IPS-18a (cell line): ENCODE results near the gene SOCS1.

ENCODE experiments used
- H3K27ac ChIP-seq: one replicate; pipeline ENCODE4 v1.5.1; 2013; ENCODE audit warnings: low read length
- H3K27me3 ChIP-seq: one replicate; pipeline ENCODE4 v1.6.1; 2013; ENCODE audit warnings: mild to moderate bottlenecking, low read length; ENCODE audit not compliant: control insufficient read depth, insufficient read depth
- H3K36me3 ChIP-seq: one replicate; pipeline ENCODE4 v1.6.1; 2013; ENCODE audit warnings: low read depth, low read length; ENCODE audit not compliant: control insufficient read depth
- H3K4me1 ChIP-seq: one replicate; pipeline ENCODE4 v1.6.1; 2013; ENCODE audit warnings: low read depth, low read length; ENCODE audit not compliant: control insufficient read depth
- H3K4me3 ChIP-seq: one replicate; pipeline ENCODE4 v1.5.1; 2013; ENCODE audit warnings: low read length
- H3K9ac ChIP-seq: one replicate; pipeline ENCODE4 v1.6.1; 2013; ENCODE audit warnings: mild to moderate bottlenecking, low read length, moderate library complexity
- H3K9me3 ChIP-seq: one replicate; pipeline ENCODE4 v1.6.1; 2013; ENCODE audit warnings: low read depth, low read length; ENCODE audit not compliant: control insufficient read depth

Gene SOCS1

DNA sequence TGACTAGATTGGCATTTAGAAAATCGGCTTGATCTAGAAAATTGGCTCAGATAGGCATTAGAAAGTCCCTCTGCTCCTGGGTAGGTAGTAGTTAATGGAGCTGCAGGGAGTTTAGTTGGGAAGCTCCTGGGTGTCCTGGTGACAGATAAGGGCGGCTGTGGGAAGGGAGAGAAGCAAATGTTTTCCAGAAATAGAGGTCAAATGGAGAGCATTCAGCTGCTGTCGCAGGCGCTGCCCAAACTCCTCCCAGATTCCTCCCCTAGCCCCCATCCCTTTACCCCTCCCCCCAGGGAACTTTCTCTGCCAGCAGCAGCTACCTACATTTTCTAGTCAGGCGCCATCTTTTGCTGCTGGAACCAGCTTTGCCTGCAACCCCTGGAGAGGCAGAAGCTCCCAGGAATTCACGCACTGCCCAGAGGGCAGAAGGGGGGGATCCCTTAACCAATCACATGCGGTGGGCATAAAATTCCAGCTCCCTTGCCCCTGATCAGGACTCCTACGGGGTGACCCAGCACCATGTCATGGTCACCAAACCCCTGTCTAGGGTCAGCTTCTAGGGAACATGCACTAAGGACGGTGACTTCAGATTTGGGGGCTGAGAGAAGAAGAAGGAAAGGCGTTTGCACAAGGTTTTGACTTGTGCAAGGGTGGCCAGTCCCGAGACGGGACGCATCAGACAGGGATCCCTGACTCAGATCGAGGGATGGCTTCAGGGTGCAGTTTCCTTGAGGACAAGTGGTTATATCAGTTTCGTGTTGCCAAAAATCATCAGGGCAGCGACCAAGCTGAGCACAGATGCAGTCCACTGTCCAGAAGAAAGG lies 43.8 kb downstream of the SOCS1 start:
- Histone ChIP-seq H3K9me3 (no peaks in the 10 kb centered on the region), H3K27ac (no peak overlapping the region), H3K27me3 (no peaks in the 10 kb centered on the region), H3K4me1 (no peaks in the 10 kb centered on the region), H3K4me3 (no peak overlapping the region), H3K9ac (no peak overlapping the region), H3K36me3 (no peaks in the 10 kb centered on the region)

- Histone ChIP-seq H3K9ac (no peak overlapping the region), H3K27me3 (no peaks in the 10 kb centered on the region), H3K4me3 (no peak overlapping the region), H3K4me1 (no peaks in the 10 kb centered on the region), H3K36me3 (no peaks in the 10 kb centered on the region), H3K27ac (no peak overlapping the region), H3K9me3 (no peaks in the 10 kb centered on the region)
These were observed 44.7 kb downstream of the SOCS1 start for GRCh38 chr16:11211061-11211976.

DNA sequence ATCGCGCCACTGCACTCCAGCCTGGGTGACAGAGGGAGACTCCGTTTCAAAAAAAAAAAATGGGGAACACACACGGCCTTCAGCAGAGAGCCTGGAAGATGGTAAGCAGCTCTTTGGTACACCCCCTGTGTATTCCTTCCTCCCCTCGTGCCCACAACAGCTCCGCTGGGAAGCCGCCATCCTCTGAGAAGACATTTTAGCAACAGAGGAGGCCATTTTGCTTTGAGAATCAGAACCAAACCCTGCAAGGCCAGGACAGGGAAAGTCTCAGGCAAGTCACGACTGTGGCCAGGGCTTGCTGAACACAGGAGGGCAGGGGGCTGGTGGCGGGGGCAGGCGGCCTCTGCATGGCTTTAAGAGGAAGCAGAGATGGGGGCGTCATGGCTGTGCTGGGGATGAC lies 45.7 kb downstream of the SOCS1 start:
- no peaks in the 10 kb centered on the region for H3K9me3 ChIP-seq
- no peak overlapping the region for H3K27ac ChIP-seq
- H3K4me1 ChIP-seq, result no peaks in the 10 kb centered on the region
- H3K27me3 ChIP-seq, result no peaks in the 10 kb centered on the region
- no peak overlapping the region for H3K9ac ChIP-seq
- no peak overlapping the region for H3K4me3 ChIP-seq
- H3K36me3 ChIP-seq, result no peaks in the 10 kb centered on the region

DNA sequence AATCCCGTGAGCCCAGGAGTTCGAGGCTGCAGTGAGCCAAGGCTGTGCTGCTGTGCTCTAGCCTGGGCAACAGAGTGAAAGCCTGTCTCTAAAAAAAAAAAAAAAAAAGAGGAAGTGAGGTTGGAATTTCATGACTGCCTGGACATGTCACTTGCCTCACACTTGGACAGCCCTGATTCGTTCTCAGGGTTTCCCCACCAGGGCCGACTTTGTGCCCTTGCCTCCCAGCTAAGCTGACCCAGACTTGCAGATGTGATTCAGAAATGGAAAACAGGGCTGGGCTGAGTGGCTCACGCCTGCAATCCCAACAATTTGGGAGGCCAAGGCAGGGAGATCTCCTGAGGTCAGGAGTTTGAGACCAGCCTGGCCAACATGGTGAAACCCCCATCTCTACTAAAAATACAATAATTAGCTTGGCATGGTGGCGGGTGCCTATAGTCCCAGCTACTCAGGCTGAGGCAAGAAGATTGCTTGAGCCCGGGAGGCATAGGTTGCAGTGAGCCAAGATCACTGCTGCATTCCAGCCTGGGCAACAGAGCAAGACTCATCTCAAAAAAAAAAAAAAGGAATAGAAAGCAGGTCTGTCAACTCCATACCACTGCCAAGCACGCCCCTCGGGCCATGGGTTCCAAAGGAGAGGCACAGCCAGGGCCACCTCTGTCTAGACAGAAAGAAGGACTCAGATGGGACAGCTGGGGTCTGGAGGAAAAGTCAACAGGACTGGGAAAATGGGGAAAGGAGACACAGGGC lies 46.9 kb downstream of the SOCS1 start:
- Histone ChIP-seq H3K4me3 (no peak overlapping the region), H3K9me3 (no peaks in the 10 kb centered on the region), H3K27ac (no peak overlapping the region), H3K4me1 (no peaks in the 10 kb centered on the region), H3K36me3 (no peaks in the 10 kb centered on the region), H3K27me3 (no peaks in the 10 kb centered on the region), H3K9ac (no peak overlapping the region)

DNA sequence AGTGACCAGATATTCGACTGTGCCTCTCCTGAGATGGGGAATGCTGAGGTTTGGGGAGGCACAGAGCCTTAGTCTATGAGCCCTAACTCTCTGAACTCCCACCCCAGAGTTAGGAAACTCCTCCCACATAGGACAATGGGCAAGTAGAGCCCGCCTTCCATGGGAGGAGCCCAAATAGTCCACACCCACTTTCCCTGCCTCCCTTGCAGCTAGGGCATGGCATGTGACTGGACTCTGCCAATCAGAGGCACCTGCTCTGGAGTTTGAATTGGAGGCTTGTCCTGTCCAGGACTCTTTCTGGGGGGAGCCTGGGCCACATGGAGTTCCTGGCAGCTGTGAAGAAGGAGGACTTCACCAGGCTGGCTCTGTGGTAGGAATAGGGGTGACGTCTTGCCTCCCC lies 48.4 kb downstream of the SOCS1 start:
- Histone ChIP-seq H3K4me1 (peaks cover 3% of the 10 kb centered on the region), H3K9me3 (no peaks in the 10 kb centered on the region), H3K9ac (no peak overlapping the region), H3K27ac (no peak overlapping the region), H3K36me3 (no peaks in the 10 kb centered on the region), H3K4me3 (no peak overlapping the region), H3K27me3 (no peaks in the 10 kb centered on the region)

DNA sequence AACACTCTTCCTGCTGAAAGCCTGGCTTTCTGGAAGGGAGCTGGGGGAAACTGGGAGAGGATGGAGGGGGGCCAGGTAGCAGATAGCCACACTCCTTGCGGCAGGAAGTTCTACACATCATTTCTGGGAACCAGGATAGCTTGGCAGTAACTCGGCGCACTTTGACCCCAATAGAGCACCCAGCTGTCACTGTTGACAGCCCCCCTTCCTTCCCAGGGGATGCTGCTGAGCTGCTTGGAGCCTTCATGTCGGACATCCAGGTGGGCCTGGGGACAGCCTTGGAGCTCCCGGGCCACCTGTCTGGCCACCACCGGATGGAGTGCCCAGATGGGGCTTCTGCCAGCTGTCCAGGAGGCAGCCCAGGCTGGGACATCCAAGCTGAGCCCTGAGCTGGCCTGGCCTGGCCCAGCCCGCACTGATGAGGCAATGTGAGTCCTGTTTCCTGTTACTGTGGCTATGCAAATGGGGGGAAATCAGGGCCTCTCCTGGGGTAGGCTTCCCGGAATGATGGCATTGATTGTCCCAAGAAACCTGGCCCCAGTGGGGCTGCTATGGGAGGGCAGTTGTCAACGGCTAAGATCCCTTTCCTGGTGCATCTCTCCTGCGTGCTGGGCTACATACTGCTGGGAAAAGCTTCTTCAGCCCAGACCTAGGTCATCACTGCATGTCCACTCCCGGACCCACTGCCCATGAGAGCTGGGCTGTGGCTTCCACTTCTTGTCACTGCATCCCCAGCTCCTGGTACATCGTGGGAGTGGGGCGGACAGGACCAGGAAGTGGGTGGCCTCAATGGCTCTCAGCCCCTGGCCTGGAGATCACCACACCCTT lies 50.0 kb downstream of the SOCS1 start:
- no peaks in the 10 kb centered on the region for H3K9me3 ChIP-seq
- no peak overlapping the region for H3K27ac ChIP-seq
- H3K4me3 ChIP-seq, result no peak overlapping the region
- H3K9ac ChIP-seq, result no peak overlapping the region
- H3K4me1 ChIP-seq, result peaks cover 14% of the 10 kb centered on the region
- H3K36me3 ChIP-seq, result no peaks in the 10 kb centered on the region
- no peaks in the 10 kb centered on the region for H3K27me3 ChIP-seq

DNA sequence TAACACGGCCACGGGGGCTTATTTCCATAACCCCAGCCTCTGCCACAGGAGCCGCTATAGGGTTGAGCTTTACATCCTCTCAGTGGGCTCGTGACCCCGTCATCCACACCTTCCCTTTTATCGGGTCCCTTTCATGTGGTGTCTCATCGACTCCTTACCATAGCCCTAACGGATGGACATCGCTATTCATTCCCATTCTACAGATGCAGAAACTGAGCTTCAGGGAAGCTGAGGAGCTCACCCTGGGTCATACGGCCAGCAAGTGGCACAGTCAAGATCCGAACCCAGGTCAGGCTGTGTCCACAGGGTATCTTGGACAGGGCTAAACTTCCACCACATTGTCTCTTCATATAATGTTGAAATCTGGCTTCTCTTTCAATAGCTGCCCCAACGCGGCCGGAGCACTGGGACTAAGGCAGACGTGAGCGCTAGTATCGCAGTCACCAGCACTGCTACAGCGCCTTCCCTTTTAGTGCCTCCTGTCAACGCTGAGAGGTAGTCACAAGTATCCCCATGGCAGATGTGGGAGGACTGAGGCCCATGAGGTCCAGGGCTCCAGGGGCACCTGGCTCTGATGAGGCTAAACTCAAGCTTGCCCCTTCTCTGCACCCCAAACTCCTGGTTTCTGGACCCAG lies 50.8 kb downstream of the SOCS1 start:
- no peak overlapping the region for H3K27ac ChIP-seq
- no peaks in the 10 kb centered on the region for H3K27me3 ChIP-seq
- H3K9me3 ChIP-seq, result no peaks in the 10 kb centered on the region

DNA sequence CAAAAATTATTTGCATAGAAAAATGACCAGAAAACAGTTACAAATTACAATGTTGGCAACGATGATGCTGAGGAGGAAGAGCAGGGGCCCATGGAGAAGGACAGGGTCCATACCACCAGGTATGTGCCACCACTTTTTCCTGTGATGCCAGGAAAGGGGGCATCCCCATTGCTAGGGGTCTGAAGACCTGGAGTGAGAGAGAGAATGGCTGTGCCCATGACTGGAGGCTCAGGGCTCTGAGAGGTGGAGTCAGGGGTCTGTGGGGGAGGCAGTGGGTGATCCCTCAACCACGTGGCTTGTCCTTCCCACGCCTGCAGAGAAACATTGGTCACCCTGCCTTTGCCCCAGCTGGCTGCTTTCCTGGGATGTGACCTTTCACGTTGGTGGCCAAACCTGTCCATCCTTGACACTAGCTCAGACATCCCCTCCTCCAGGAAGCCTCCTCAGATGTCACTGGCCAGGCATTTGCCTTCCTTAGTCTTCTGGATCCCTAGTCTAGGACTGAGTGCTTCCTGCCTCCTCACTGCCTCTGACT lies 51.4 kb downstream of the SOCS1 start:
- Histone ChIP-seq H3K27me3 (no peaks in the 10 kb centered on the region), H3K4me3 (no peak overlapping the region)

More for the DNA sequence above, 50.8 kb downstream of the SOCS1 start:
- Histone ChIP-seq H3K9ac (no peak overlapping the region), H3K36me3 (no peaks in the 10 kb centered on the region), H3K4me1 (peaks cover 20% of the 10 kb centered on the region), H3K4me3 (no peak overlapping the region)

More for the DNA sequence above, 51.4 kb downstream of the SOCS1 start:
- H3K27ac ChIP-seq, result no peak overlapping the region
- H3K4me1 ChIP-seq, result peaks cover 20% of the 10 kb centered on the region
- H3K9ac ChIP-seq, result no peak overlapping the region
- no peaks in the 10 kb centered on the region for H3K9me3 ChIP-seq
- H3K36me3 ChIP-seq, result no peaks in the 10 kb centered on the region
